HG03565 (cell line): ENCODE data around the gene ZNF530.

Source experiments
- ATAC-seq: cut with Tn5 transposase; IDR thresholded peaks from one replicate; pipeline ENCODE4 v1.9.1; 2021; ENCODE audit warnings: mild to moderate bottlenecking, moderate library complexity; ENCODE audit not compliant: unreplicated experiment

ZNF530 gene

GRCh38 chr19:57613941-57614743, 14.5 kb downstream of the ZNF530 start, which contains the start of gene ZNF134:
Gene ZNF134 (plus strand): TSS chr19:57614242. CDS start chr19:57619469, 5,227 bp downstream.
- ATAC-seq = peak; percentile 92

- no peak for ATAC-seq
These were observed 15.7 kb downstream of the ZNF530 start for GRCh38 chr19:57615346-57615745.

GRCh38 chr19:57620673-57621348, 21.1 kb downstream of the ZNF530 start:
- ATAC-seq = no peak

GRCh38 chr19:57623091-57623490, 23.4 kb downstream of the ZNF530 start:
- no peak for ATAC-seq

- ATAC-seq = peak; percentile 92
These were observed 33.5 kb downstream of the ZNF530 start, which contains the start of gene ZNF211 for GRCh38 chr19:57632987-57633831. Gene ZNF211 (plus strand): TSS chr19:57633168. CDS start chr19:57633347, 179 bp downstream.

- no peak for ATAC-seq
These were observed 34.1 kb downstream of the ZNF530 start for GRCh38 chr19:57633832-57634131.

- no peak for ATAC-seq
These were observed 37.7 kb downstream of the ZNF530 start for GRCh38 chr19:57637379-57637778.

- ATAC-seq = no peak
These were observed 42.1 kb downstream of the ZNF530 start for GRCh38 chr19:57641715-57642234.

- no peak for ATAC-seq
These were observed 42.8 kb downstream of the ZNF530 start for GRCh38 chr19:57642396-57643046.

- no peak for ATAC-seq
These were observed 44.0 kb downstream of the ZNF530 start for GRCh38 chr19:57643734-57644133.

- ATAC-seq = no peak
These were observed 48.8 kb downstream of the ZNF530 start for GRCh38 chr19:57648331-57649003.

GRCh38 chr19:57651654-57651996, 51.9 kb downstream of the ZNF530 start:
- no peak for ATAC-seq

GRCh38 chr19:57653689-57654088, 54.0 kb downstream of the ZNF530 start:
- ATAC-seq = no peak

GRCh38 chr19:57655443-57655842, 55.8 kb downstream of the ZNF530 start:
- no peak for ATAC-seq

GRCh38 chr19:57656346-57656745, 56.7 kb downstream of the ZNF530 start:
- no peak for ATAC-seq
